Measurements from ENCODE around the gene CBLC.

Gene CBLC

GRCh38 chr19:44741841-44742329 lies 35.8 kb upstream of the CBLC start:
- no peak for DNase-seq
- peak overlapping the region; percentile 79 for H3K27ac Mint-ChIP-seq
- no peaks in the 10 kb centered on the region for H3K27me3 Mint-ChIP-seq
- H3K9me3 Mint-ChIP-seq = no peaks in the 10 kb centered on the region
- H3K4me3 Mint-ChIP-seq = no peak overlapping the region
- peaks cover 43% of the 10 kb centered on the region for H3K4me1 Mint-ChIP-seq (ENCODE audit: low read depth)
- H3K36me3 Mint-ChIP-seq (ENCODE audit: low read depth) = no peaks in the 10 kb centered on the region

- Mint-ChIP-seq H3K27me3 (no peaks in the 10 kb centered on the region), H3K9me3 (no peaks in the 10 kb centered on the region), H3K27ac (peak overlapping the region; percentile 79), H3K4me1 (ENCODE audit: low read depth) (peaks cover 40% of the 10 kb centered on the region), H3K4me3 (no peak overlapping the region), H3K36me3 (ENCODE audit: low read depth) (no peaks in the 10 kb centered on the region)
- DNase-seq = no peak
Measured at GRCh38 chr19:44742330-44743061, 35.2 kb upstream of the CBLC start.

GRCh38 chr19:44744871-44745332 lies 32.8 kb upstream of the CBLC start:
- Mint-ChIP-seq H3K9me3 (no peaks in the 10 kb centered on the region), H3K27me3 (no peaks in the 10 kb centered on the region), H3K4me1 (ENCODE audit: low read depth) (peaks cover 45% of the 10 kb centered on the region), H3K27ac (no peak overlapping the region), H3K4me3 (no peak overlapping the region), H3K36me3 (ENCODE audit: low read depth) (peaks cover 14% of the 10 kb centered on the region)
- no peak for DNase-seq

- no peak for DNase-seq
- no peak overlapping the region for H3K27ac Mint-ChIP-seq
- H3K4me3 Mint-ChIP-seq = no peak overlapping the region
- H3K27me3 Mint-ChIP-seq = no peaks in the 10 kb centered on the region
- no peaks in the 10 kb centered on the region for H3K9me3 Mint-ChIP-seq
- H3K4me1 Mint-ChIP-seq (ENCODE audit: low read depth) = peaks cover 47% of the 10 kb centered on the region
- H3K36me3 Mint-ChIP-seq (ENCODE audit: low read depth) = peaks cover 19% of the 10 kb centered on the region
Measured at GRCh38 chr19:44745341-44745831, 32.3 kb upstream of the CBLC start.

- no peak for DNase-seq
- peaks cover 26% of the 10 kb centered on the region for H3K36me3 Mint-ChIP-seq (ENCODE audit: low read depth)
- H3K27ac Mint-ChIP-seq = peak overlapping the region; percentile 83
- H3K27me3 Mint-ChIP-seq = no peaks in the 10 kb centered on the region
- H3K4me1 Mint-ChIP-seq (ENCODE audit: low read depth) = peaks cover 52% of the 10 kb centered on the region
- no peaks in the 10 kb centered on the region for H3K9me3 Mint-ChIP-seq
- no peak overlapping the region for H3K4me3 Mint-ChIP-seq
Measured at GRCh38 chr19:44745887-44746600, 31.6 kb upstream of the CBLC start.

GRCh38 chr19:44746616-44746945 lies 31.1 kb upstream of the CBLC start:
- Mint-ChIP-seq H3K9me3 (no peaks in the 10 kb centered on the region), H3K36me3 (ENCODE audit: low read depth) (peaks cover 31% of the 10 kb centered on the region), H3K27ac (peak overlapping the region; percentile 83), H3K27me3 (no peaks in the 10 kb centered on the region), H3K4me1 (ENCODE audit: low read depth) (peaks cover 54% of the 10 kb centered on the region), H3K4me3 (peak overlapping the region; percentile 86)
- no peak for DNase-seq

GRCh38 chr19:44746946-44747738 lies 30.5 kb upstream of the CBLC start:
- Mint-ChIP-seq H3K36me3 (ENCODE audit: low read depth) (peaks cover 37% of the 10 kb centered on the region), H3K27ac (peak overlapping the region; percentile 97), H3K4me1 (ENCODE audit: low read depth) (peaks cover 57% of the 10 kb centered on the region), H3K27me3 (no peaks in the 10 kb centered on the region), H3K4me3 (peak overlapping the region; percentile 86), H3K9me3 (no peaks in the 10 kb centered on the region)
- DNase-seq = peak; percentile 97

- Mint-ChIP-seq H3K9me3 (no peaks in the 10 kb centered on the region), H3K36me3 (ENCODE audit: low read depth) (peaks cover 44% of the 10 kb centered on the region), H3K4me1 (ENCODE audit: low read depth) (peaks cover 58% of the 10 kb centered on the region), H3K4me3 (peak overlapping the region; percentile 86), H3K27me3 (no peaks in the 10 kb centered on the region), H3K27ac (peak overlapping the region; percentile 97)
- peak; percentile 78 for DNase-seq
Measured at GRCh38 chr19:44747739-44748425, 29.8 kb upstream of the CBLC start.

- peak within 1 kb of the TSS; percentile 97 for H3K27ac Mint-ChIP-seq
- H3K4me1 Mint-ChIP-seq (ENCODE audit: low read depth) = peaks cover 60% of the 10 kb centered on the region
- DNase-seq = peak; percentile 81
- H3K9me3 Mint-ChIP-seq = no peaks in the 10 kb centered on the region
- H3K4me3 Mint-ChIP-seq = peak within 1 kb of the TSS; percentile 93
- H3K27me3 Mint-ChIP-seq = no peaks in the 10 kb centered on the region
- H3K36me3 Mint-ChIP-seq (ENCODE audit: low read depth) = peaks cover 49% of the 10 kb centered on the region
Measured at GRCh38 chr19:44748426-44749254, 29.1 kb upstream of the CBLC start, which contains the start of gene BCL3. Gene BCL3 (plus strand): TSS chr19:44748708. CDS start chr19:44748791, 83 bp downstream.

GRCh38 chr19:44749292-44749691 lies 28.4 kb upstream of the CBLC start:
- Mint-ChIP-seq H3K4me1 (ENCODE audit: low read depth) (peaks cover 60% of the 10 kb centered on the region), H3K27me3 (no peaks in the 10 kb centered on the region), H3K36me3 (ENCODE audit: low read depth) (peaks cover 55% of the 10 kb centered on the region), H3K27ac (peak overlapping the region; percentile 90), H3K4me3 (peak overlapping the region; percentile 93), H3K9me3 (no peaks in the 10 kb centered on the region)
- DNase-seq = no peak

GRCh38 chr19:44749994-44750393 lies 27.7 kb upstream of the CBLC start:
- Mint-ChIP-seq H3K9me3 (no peaks in the 10 kb centered on the region), H3K27me3 (no peaks in the 10 kb centered on the region), H3K4me3 (peak overlapping the region; percentile 93), H3K27ac (peak overlapping the region; percentile 90), H3K4me1 (ENCODE audit: low read depth) (peaks cover 63% of the 10 kb centered on the region), H3K36me3 (ENCODE audit: low read depth) (peaks cover 61% of the 10 kb centered on the region)
- no peak for DNase-seq

GRCh38 chr19:44752123-44752815 lies 25.4 kb upstream of the CBLC start:
- no peaks in the 10 kb centered on the region for H3K27me3 Mint-ChIP-seq
- peak overlapping the region; percentile 98 for H3K27ac Mint-ChIP-seq
- H3K36me3 Mint-ChIP-seq (ENCODE audit: low read depth) = peaks cover 84% of the 10 kb centered on the region
- peak overlapping the region; percentile 93 for H3K4me3 Mint-ChIP-seq
- DNase-seq = no peak
- H3K4me1 Mint-ChIP-seq (ENCODE audit: low read depth) = peaks cover 58% of the 10 kb centered on the region
- no peaks in the 10 kb centered on the region for H3K9me3 Mint-ChIP-seq
